ENCODE measurements around the gene PTEN.

Gene PTEN

GRCh38 chr10:87927091-87927490 lies 63.7 kb downstream of the PTEN start:
- no peak overlapping the region for H2AK5ac ChIP-seq (ENCODE audit: low read length)
- no peaks in the 10 kb centered on the region for H3K9me3 ChIP-seq (ENCODE audit: insufficient read depth, low read depth, low read length)
- H3K23ac ChIP-seq (ENCODE audit: low read length): no peak overlapping the region
- no peaks in the 10 kb centered on the region for H3K4me1 ChIP-seq (ENCODE audit: control insufficient read depth in 1 of 2, insufficient read depth in 2 of 2, low read length in 2 of 2)
- no peak overlapping the region for H3K14ac ChIP-seq (ENCODE audit: low read length)
- no peak overlapping the region for H4K91ac ChIP-seq (ENCODE audit: low read depth, low read length)
- no peak overlapping the region for H4K8ac ChIP-seq (ENCODE audit: low read depth, low read length)
- no peak for DNase-seq
- H3K36me3 ChIP-seq (ENCODE audit: control insufficient read depth in 1 of 2, insufficient read depth in 2 of 2, low read length in 2 of 2): no peaks in the 10 kb centered on the region
- H3K9ac ChIP-seq (ENCODE audit: low read length): no peak overlapping the region
- H3K4ac ChIP-seq (ENCODE audit: low read depth, low read length): no peak overlapping the region
- no peak overlapping the region for H2BK120ac ChIP-seq (ENCODE audit: insufficient read depth, low read length, poor library complexity)
- no peaks in the 10 kb centered on the region for H3K27me3 ChIP-seq (ENCODE audit: insufficient read depth, low read length)
- WGBS (ENCODE audit: extremely low coverage, insufficient coverage, insufficient read length): no CpG with 5 or more reads among the region's 2 CpGs
- no peaks in the 10 kb centered on the region for H3K79me2 ChIP-seq (ENCODE audit: control insufficient read depth, insufficient read depth, low read length, poor library complexity)
- H4K12ac ChIP-seq (ENCODE audit: low read depth, low read length): no peak overlapping the region
- H2AFZ ChIP-seq (ENCODE audit: insufficient read depth, low read length, poor library complexity): no peak overlapping the region
- H3K4me3 ChIP-seq (ENCODE audit: low read depth, low read length): no peak overlapping the region
- no peak overlapping the region for H3K4me2 ChIP-seq (ENCODE audit: low read length)
- H2BK5ac ChIP-seq (ENCODE audit: low read depth, low read length, poor library complexity): no peak overlapping the region
- no peaks in the 10 kb centered on the region for H3K79me1 ChIP-seq (ENCODE audit: low read length)
- no peak overlapping the region for H3K18ac ChIP-seq (ENCODE audit: low read length)
- H2BK12ac ChIP-seq (ENCODE audit: low read length): no peak overlapping the region
- no peak overlapping the region for H3K27ac ChIP-seq (ENCODE audit: low read depth, low read length)

- Histone ChIP-seq H3K79me1 (ENCODE audit: low read length) (no peaks in the 10 kb centered on the region), H3K14ac (ENCODE audit: low read length) (no peak overlapping the region), H2AK5ac (ENCODE audit: low read length) (no peak overlapping the region), H3K79me2 (ENCODE audit: control insufficient read depth, insufficient read depth, low read length, poor library complexity) (no peaks in the 10 kb centered on the region), H3K27ac (ENCODE audit: low read depth, low read length) (no peak overlapping the region), H2BK12ac (ENCODE audit: low read length) (no peak overlapping the region), H3K4me2 (ENCODE audit: low read length) (no peak overlapping the region), H3K4ac (ENCODE audit: low read depth, low read length) (no peak overlapping the region), H3K4me3 (ENCODE audit: low read depth, low read length) (no peak overlapping the region), H2AFZ (ENCODE audit: insufficient read depth, low read length, poor library complexity) (no peak overlapping the region), H2BK5ac (ENCODE audit: low read depth, low read length, poor library complexity) (no peak overlapping the region), H3K23ac (ENCODE audit: low read length) (no peak overlapping the region), H3K4me1 (ENCODE audit: control insufficient read depth in 1 of 2, insufficient read depth in 2 of 2, low read length in 2 of 2) (no peaks in the 10 kb centered on the region), H3K27me3 (ENCODE audit: insufficient read depth, low read length) (no peaks in the 10 kb centered on the region), H2BK120ac (ENCODE audit: insufficient read depth, low read length, poor library complexity) (no peak overlapping the region), H4K12ac (ENCODE audit: low read depth, low read length) (no peak overlapping the region), H4K8ac (ENCODE audit: low read depth, low read length) (no peak overlapping the region), H3K9ac (ENCODE audit: low read length) (no peak overlapping the region), H3K36me3 (ENCODE audit: control insufficient read depth in 1 of 2, insufficient read depth in 2 of 2, low read length in 2 of 2) (no peaks in the 10 kb centered on the region), H4K91ac (ENCODE audit: low read depth, low read length) (no peak overlapping the region), H3K9me3 (ENCODE audit: insufficient read depth, low read depth, low read length) (no peaks in the 10 kb centered on the region), H3K18ac (ENCODE audit: low read length) (no peak overlapping the region)
- WGBS (ENCODE audit: extremely low coverage, insufficient coverage, insufficient read length): no CpG with 5 or more reads among the region's 3 CpGs
- no peak for DNase-seq
Measured at GRCh38 chr10:87928996-87929395, 65.6 kb downstream of the PTEN start.

GRCh38 chr10:87930141-87930540 lies 66.7 kb downstream of the PTEN start:
- no peaks in the 10 kb centered on the region for H3K79me1 ChIP-seq (ENCODE audit: low read length)
- no CpG with 5 or more reads among the region's 1 CpG for WGBS (ENCODE audit: extremely low coverage, insufficient coverage, insufficient read length)

GRCh38 chr10:87930934-87931835 lies 67.8 kb downstream of the PTEN start:
- no peaks in the 10 kb centered on the region for H3K27me3 ChIP-seq (ENCODE audit: insufficient read depth, low read length)
- H2AFZ ChIP-seq (ENCODE audit: insufficient read depth, low read length, poor library complexity): no peak overlapping the region
- H3K18ac ChIP-seq (ENCODE audit: low read length): no peak overlapping the region
- H3K9me3 ChIP-seq (ENCODE audit: insufficient read depth, low read depth, low read length): no peaks in the 10 kb centered on the region
- H3K23ac ChIP-seq (ENCODE audit: low read length): no peak overlapping the region
- H3K4me1 ChIP-seq (ENCODE audit: control insufficient read depth in 1 of 2, insufficient read depth in 2 of 2, low read length in 2 of 2): no peaks in the 10 kb centered on the region
- no peak overlapping the region for H3K4ac ChIP-seq (ENCODE audit: low read depth, low read length)
- no peak overlapping the region for H2BK120ac ChIP-seq (ENCODE audit: insufficient read depth, low read length, poor library complexity)
- H2BK12ac ChIP-seq (ENCODE audit: low read length): no peak overlapping the region
- H3K79me1 ChIP-seq (ENCODE audit: low read length): no peaks in the 10 kb centered on the region
- no peak overlapping the region for H3K9ac ChIP-seq (ENCODE audit: low read length)
- H3K4me3 ChIP-seq (ENCODE audit: low read depth, low read length): no peak overlapping the region
- no peaks in the 10 kb centered on the region for H3K36me3 ChIP-seq (ENCODE audit: control insufficient read depth in 1 of 2, insufficient read depth in 2 of 2, low read length in 2 of 2)
- no peak overlapping the region for H3K14ac ChIP-seq (ENCODE audit: low read length)
- DNase-seq: peak in 1 of 2 donors; percentile 57
- no peaks in the 10 kb centered on the region for H3K79me2 ChIP-seq (ENCODE audit: control insufficient read depth, insufficient read depth, low read length, poor library complexity)
- H2AK5ac ChIP-seq (ENCODE audit: low read length): no peak overlapping the region
- H4K12ac ChIP-seq (ENCODE audit: low read depth, low read length): no peak overlapping the region
- no peak overlapping the region for H4K8ac ChIP-seq (ENCODE audit: low read depth, low read length)
- H4K91ac ChIP-seq (ENCODE audit: low read depth, low read length): no peak overlapping the region
- WGBS (ENCODE audit: extremely low coverage, insufficient coverage, insufficient read length): 100% methylated on average over 1 of the region's 4 CpGs
- H2BK5ac ChIP-seq (ENCODE audit: low read depth, low read length, poor library complexity): no peak overlapping the region
- H3K27ac ChIP-seq (ENCODE audit: low read depth, low read length): no peak overlapping the region
- H3K4me2 ChIP-seq (ENCODE audit: low read length): no peak overlapping the region

More at GRCh38 chr10:87930141-87930540, 66.7 kb downstream of the PTEN start:
- Histone ChIP-seq H3K23ac (ENCODE audit: low read length) (no peak overlapping the region), H2AK5ac (ENCODE audit: low read length) (no peak overlapping the region), H2BK5ac (ENCODE audit: low read depth, low read length, poor library complexity) (no peak overlapping the region), H3K79me2 (ENCODE audit: control insufficient read depth, insufficient read depth, low read length, poor library complexity) (no peaks in the 10 kb centered on the region), H4K91ac (ENCODE audit: low read depth, low read length) (no peak overlapping the region), H3K14ac (ENCODE audit: low read length) (no peak overlapping the region), H4K12ac (ENCODE audit: low read depth, low read length) (no peak overlapping the region), H3K27ac (ENCODE audit: low read depth, low read length) (no peak overlapping the region), H3K18ac (ENCODE audit: low read length) (no peak overlapping the region), H4K8ac (ENCODE audit: low read depth, low read length) (no peak overlapping the region), H3K4me3 (ENCODE audit: low read depth, low read length) (no peak overlapping the region), H3K9ac (ENCODE audit: low read length) (no peak overlapping the region), H3K4me1 (ENCODE audit: control insufficient read depth in 1 of 2, insufficient read depth in 2 of 2, low read length in 2 of 2) (no peaks in the 10 kb centered on the region), H2BK120ac (ENCODE audit: insufficient read depth, low read length, poor library complexity) (no peak overlapping the region), H2AFZ (ENCODE audit: insufficient read depth, low read length, poor library complexity) (no peak overlapping the region), H3K4ac (ENCODE audit: low read depth, low read length) (no peak overlapping the region), H3K27me3 (ENCODE audit: insufficient read depth, low read length) (no peaks in the 10 kb centered on the region), H3K36me3 (ENCODE audit: control insufficient read depth in 1 of 2, insufficient read depth in 2 of 2, low read length in 2 of 2) (no peaks in the 10 kb centered on the region), H3K4me2 (ENCODE audit: low read length) (no peak overlapping the region), H3K9me3 (ENCODE audit: insufficient read depth, low read depth, low read length) (no peaks in the 10 kb centered on the region), H2BK12ac (ENCODE audit: low read length) (no peak overlapping the region)
- DNase-seq: no peak

Data from trophoblast cell (in vitro differentiated cells and primary cell).